ENCODE measurements around the gene ACVR1.
"Not testable (repeated sequence)": the region's sequence is repeated elsewhere in the genome, so short reads cannot be mapped to it uniquely, and the experiment has no call there.

The ACVR1 gene

DNA sequence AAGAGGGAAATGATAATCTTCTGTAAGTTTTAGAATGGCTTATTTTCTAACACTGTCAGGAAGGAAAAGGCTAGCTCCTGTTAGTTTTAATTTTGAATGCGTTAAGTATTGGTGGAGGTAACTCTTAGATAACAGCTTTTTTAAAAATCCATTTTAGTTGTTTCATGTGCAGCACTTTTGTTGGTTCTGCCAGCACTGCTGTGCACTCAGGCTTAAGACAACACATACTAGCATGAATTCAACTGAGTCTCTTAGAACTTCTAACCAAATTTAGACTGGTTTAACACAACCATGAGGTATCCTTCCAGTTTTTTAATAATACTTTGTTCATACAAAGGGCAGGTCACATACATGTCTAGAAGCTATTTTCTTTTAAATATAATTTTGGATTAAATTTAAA is 42.4 kb downstream of the ACVR1 start:
- Histone ChIP-seq H3K36me3 (no peaks in the 10 kb centered on the region), H3K27me3 (ENCODE audit: insufficient read depth, low read depth, severe bottlenecking) (no peaks in the 10 kb centered on the region), H3K9me3 (ENCODE audit: severe bottlenecking) (no peaks in the 10 kb centered on the region), H3K27ac (no peak overlapping the region), H3K4me3 (ENCODE audit: low read depth, low read length) (no peak overlapping the region)
- DNase-seq = no peak
- TF ChIP-seq, protein P1, sequence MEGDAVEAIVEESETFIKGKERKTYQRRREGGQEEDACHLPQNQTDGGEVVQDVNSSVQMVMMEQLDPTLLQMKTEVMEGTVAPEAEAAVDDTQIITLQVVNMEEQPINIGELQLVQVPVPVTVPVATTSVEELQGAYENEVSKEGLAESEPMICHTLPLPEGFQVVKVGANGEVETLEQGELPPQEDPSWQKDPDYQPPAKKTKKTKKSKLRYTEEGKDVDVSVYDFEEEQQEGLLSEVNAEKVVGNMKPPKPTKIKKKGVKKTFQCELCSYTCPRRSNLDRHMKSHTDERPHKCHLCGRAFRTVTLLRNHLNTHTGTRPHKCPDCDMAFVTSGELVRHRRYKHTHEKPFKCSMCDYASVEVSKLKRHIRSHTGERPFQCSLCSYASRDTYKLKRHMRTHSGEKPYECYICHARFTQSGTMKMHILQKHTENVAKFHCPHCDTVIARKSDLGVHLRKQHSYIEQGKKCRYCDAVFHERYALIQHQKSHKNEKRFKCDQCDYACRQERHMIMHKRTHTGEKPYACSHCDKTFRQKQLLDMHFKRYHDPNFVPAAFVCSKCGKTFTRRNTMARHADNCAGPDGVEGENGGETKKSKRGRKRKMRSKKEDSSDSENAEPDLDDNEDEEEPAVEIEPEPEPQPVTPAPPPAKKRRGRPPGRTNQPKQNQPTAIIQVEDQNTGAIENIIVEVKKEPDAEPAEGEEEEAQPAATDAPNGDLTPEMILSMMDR (IDR thresholded peaks at IDR 0.05; ENCODE audit: low read depth, low read length) = no peak

DNA sequence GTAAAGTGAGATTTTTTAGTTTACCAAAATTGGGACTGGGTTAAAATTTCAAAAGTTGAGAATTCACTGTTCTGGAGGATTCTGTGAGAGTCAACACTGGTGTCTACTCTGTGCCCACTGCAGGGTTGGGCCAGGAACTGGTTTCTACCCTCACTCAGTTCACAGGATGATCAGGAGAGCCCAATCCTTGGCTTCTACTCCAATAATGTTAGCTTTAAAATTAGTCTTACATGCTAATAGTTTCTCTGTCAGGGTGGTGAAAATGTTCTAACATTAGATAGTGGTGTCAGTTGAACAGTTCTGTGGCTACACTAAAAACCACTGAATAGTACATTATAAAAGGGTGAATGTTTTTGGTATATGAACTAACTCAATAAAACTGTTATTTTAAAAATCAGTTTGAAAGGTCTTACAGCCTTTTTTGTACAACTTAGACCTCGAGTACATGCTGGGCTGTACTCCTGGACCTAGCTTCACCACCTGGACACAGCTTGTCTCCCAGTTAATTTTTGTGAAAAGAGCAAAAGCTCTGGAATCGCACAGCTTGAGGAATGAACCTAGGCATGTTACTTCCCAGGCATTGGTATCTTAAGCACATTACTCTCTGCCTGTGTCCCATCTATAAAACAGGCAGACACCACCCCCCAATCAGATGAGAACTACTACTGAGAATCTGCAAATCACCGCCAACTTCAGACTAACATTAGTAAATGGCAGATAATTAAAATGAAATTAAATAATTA is 44.4 kb downstream of the ACVR1 start:
- no peaks in the 10 kb centered on the region for H3K9me3 ChIP-seq (ENCODE audit: severe bottlenecking)
- no peaks in the 10 kb centered on the region for H3K27me3 ChIP-seq (ENCODE audit: insufficient read depth, low read depth, severe bottlenecking)
- no peak overlapping the region for H3K27ac ChIP-seq
- H3K4me3 ChIP-seq (ENCODE audit: low read depth, low read length) = no peak overlapping the region
- no peak for DNase-seq
- no peaks in the 10 kb centered on the region for H3K36me3 ChIP-seq
- TF ChIP-seq, protein P1 (IDR thresholded peaks at IDR 0.05; ENCODE audit: low read depth, low read length) = no peak

DNA sequence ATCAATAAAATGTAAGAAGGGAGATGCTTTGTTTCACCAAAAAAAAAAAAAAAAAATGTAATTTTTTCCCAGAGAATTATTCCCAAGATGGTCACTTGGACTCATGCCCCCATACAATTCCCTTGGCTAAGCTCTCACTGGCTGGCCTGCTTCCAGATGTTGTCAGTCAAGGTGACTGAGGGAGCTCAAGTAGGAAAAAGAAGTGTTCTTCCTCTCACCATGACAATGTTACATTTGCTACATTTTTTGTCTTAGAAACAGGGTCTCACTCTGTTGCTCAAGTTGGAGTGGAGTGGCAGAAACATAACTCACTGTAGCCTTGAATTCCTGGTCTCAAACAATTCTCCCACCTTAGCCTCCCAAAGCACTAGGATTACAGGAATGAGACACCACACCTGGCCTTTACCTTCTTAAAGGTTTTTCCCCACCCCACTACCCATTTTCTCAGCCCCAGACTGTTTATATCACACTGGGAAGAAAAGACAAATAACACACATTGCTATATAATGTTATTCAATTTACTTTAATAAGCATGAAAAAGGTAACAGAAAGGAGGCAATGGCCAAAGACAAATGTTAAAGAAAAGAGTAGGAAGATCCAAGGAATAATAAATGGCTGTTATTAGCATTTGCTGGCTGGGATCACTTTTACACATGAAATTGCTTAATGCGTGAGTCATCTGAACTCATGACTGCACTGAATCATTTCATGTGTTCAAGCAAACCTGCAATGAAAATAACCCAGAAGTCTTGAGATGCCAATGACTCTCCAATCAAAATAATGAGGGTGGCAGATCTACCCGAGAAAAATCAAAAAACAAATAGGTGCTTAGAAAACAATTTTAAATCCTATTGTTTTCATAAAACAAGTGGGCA is 45.2 kb downstream of the ACVR1 start:
- Histone ChIP-seq H3K36me3 (no peaks in the 10 kb centered on the region), H3K27ac (no peak overlapping the region), H3K4me3 (ENCODE audit: low read depth, low read length) (no peak overlapping the region), H3K9me3 (ENCODE audit: severe bottlenecking) (no peaks in the 10 kb centered on the region), H3K27me3 (ENCODE audit: insufficient read depth, low read depth, severe bottlenecking) (no peaks in the 10 kb centered on the region)
- TF ChIP-seq, protein P1 (IDR thresholded peaks at IDR 0.05; ENCODE audit: low read depth, low read length) = no peak
- DNase-seq = no peak

DNA sequence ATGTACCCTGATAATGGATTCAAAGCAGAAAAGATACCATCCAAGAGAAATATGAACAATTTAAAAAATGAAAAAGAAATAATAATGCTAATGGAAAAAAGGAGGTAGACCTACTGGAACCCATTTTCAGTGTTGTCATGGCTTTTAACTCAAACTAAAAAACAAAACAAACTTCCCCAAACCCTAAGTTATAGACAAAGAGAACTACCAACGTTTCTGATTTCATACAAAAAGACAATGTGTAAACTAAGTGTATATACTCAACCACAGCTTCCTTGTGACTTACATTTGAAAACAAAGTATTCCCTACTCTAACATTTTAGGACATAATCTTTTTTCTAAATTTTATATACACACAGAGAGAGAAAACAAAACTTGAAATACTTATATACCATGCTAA is 45.9 kb downstream of the ACVR1 start:
- H3K4me3 ChIP-seq (ENCODE audit: low read depth, low read length) = no peak overlapping the region
- TF ChIP-seq, protein P1 (IDR thresholded peaks at IDR 0.05; ENCODE audit: low read depth, low read length) = no peak
- DNase-seq = no peak
- H3K27ac ChIP-seq = no peak overlapping the region
- no peaks in the 10 kb centered on the region for H3K36me3 ChIP-seq
- H3K27me3 ChIP-seq (ENCODE audit: insufficient read depth, low read depth, severe bottlenecking) = no peaks in the 10 kb centered on the region
- H3K9me3 ChIP-seq (ENCODE audit: severe bottlenecking) = no peaks in the 10 kb centered on the region

DNA sequence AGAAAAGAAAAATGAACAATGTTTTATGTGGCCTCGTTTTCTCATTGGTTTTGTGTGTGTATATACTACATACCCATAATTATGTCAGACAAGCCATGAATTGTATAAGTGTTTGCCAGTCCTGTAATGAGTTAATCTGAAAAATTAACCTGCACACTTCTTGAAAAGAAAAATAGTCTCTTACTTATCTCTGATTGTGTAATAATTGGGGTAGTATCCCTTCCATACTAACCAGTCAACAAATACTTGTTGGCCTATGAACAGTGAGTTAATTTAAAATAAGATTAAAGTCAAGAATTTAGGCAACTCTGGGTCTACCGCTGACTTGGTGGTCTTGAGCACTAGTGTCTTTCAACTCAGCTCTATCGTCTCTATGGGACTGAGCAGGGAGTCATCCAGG is 48.8 kb downstream of the ACVR1 start:
- TF ChIP-seq, protein P1 (IDR thresholded peaks at IDR 0.05; ENCODE audit: low read depth, low read length) = no peak
- Histone ChIP-seq H3K27ac (no peak overlapping the region), H3K4me3 (ENCODE audit: low read depth, low read length) (no peak overlapping the region), H3K36me3 (no peaks in the 10 kb centered on the region), H3K9me3 (ENCODE audit: severe bottlenecking) (no peaks in the 10 kb centered on the region), H3K27me3 (ENCODE audit: insufficient read depth, low read depth, severe bottlenecking) (no peaks in the 10 kb centered on the region)
- no peak for DNase-seq

DNA sequence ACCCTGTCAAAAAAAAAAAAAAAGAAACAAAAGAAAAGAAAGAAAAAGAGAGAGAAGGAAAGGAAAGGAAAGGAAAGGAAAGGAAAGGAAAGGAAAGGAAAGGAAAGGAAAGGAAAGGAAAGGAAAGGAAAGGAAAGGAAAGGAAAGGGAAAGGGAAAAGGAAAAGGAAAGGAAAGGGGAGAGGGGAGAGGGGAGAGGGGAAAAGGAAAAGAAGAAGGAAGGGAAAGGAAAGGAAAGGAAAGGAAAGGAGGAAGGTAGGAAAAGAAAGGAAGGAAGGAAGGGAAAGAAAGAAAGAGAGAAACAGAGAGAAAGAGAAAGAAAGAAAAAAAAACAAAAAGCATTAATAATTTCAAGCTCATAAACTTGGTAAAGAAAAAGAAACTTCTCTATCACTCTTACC is 49.5 kb downstream of the ACVR1 start:
- H3K27me3 ChIP-seq (ENCODE audit: insufficient read depth, low read depth, severe bottlenecking); H3K36me3 ChIP-seq; H3K9me3 ChIP-seq (ENCODE audit: severe bottlenecking); H3K27ac ChIP-seq; DNase-seq; H3K4me3 ChIP-seq (ENCODE audit: low read depth, low read length): not testable (repeated sequence)
